Stimulated activated CD8-positive, alpha-beta memory T cell treated with anti-CD3 and anti-CD28 coated beads, Interleukin-4, amount 100 ng/mL, for 24 hours (primary cell): ENCODE data around the gene ARMC5.

ENCODE experiments used
- DNase-seq: peaks from one replicate; pipeline ENCODE4 v3.0.0-alpha.2; 2020; ENCODE audit warnings: low read depth

The ARMC5 gene

GRCh38 chr16:31461201-31461920 is 2.1 kb downstream of the ARMC5 start:
- no peak for DNase-seq

- DNase-seq = no peak
Observed at GRCh38 chr16:31461921-31462804, 2.9 kb downstream of the ARMC5 start.

- DNase-seq = no peak
Observed at GRCh38 chr16:31464348-31464769, 5.1 kb downstream of the ARMC5 start.

- DNase-seq = no peak
Observed at GRCh38 chr16:31464781-31465260, 5.5 kb downstream of the ARMC5 start.

- no peak for DNase-seq
Observed at GRCh38 chr16:31465788-31466370, 6.6 kb downstream of the ARMC5 start.

GRCh38 chr16:31466381-31466841 is 7.1 kb downstream of the ARMC5 start:
- no peak for DNase-seq

GRCh38 chr16:31467151-31467773 is 8.0 kb downstream of the ARMC5 start:
- DNase-seq = no peak

GRCh38 chr16:31467858-31468257 is 8.6 kb downstream of the ARMC5 start:
- DNase-seq = no peak

GRCh38 chr16:31470615-31471014 is 11.3 kb downstream of the ARMC5 start:
- no peak for DNase-seq

GRCh38 chr16:31471241-31471874 is 12.1 kb downstream of the ARMC5 start:
- DNase-seq = no peak

- no peak for DNase-seq
Observed at GRCh38 chr16:31471875-31472708, 12.8 kb downstream of the ARMC5 start, which contains the start of gene TGFB1I1. TGFB1I1 (plus strand) TSS chr16:31472152; CDS start chr16:31472189, 37 bp downstream.

GRCh38 chr16:31472709-31473203 is 13.5 kb downstream of the ARMC5 start:
- peak; percentile 22 for DNase-seq

GRCh38 chr16:31473264-31473984 is 14.1 kb downstream of the ARMC5 start:
- no peak for DNase-seq

- DNase-seq = no peak
Observed at GRCh38 chr16:31474173-31474714, 14.9 kb downstream of the ARMC5 start.

GRCh38 chr16:31474773-31475738 is 15.8 kb downstream of the ARMC5 start:
- DNase-seq = no peak

- no peak for DNase-seq
Observed at GRCh38 chr16:31475946-31476302, 16.6 kb downstream of the ARMC5 start.

- DNase-seq = peak; percentile 82
Observed at GRCh38 chr16:31476303-31477219, 17.3 kb downstream of the ARMC5 start.
